ENCODE results near the gene S100A6. TPM values are rescaled to one million over a fixed set of nuclear protein-coding genes. Genes with fewer than 3 reads are reported as not detected.

The S100A6 gene
- total RNA-seq, 1 experiment from 2014 or later: 2,572 TPM

- no peaks in the 10 kb centered on the region for H3K36me3 ChIP-seq (ENCODE audit: low read depth, low read length)
- POLR2A ChIA-PET (ENCODE audit: unreplicated experiment): no interaction called here
- no peaks in the 10 kb centered on the region for H3K79me2 ChIP-seq (ENCODE audit: low read length)
- no peaks in the 10 kb centered on the region for H4K20me1 ChIP-seq (ENCODE audit: low read length)
- no peak overlapping the region for H3K9ac ChIP-seq (ENCODE audit: low read length)
- H3K27me3 ChIP-seq (ENCODE audit: low read length): no peaks in the 10 kb centered on the region
- H3K4me2 ChIP-seq (ENCODE audit: low read length): no peak overlapping the region
- TF ChIP-seq CTCF (conservative IDR thresholded peaks at IDR 0.05; ENCODE audit: low read depth, low read length): no peak
- TF ChIP-seq EZH2 (IDR thresholded peaks at IDR 0.05; ENCODE audit: low read length, unreplicated experiment): no peak
- no peak for TF ChIP-seq EZH2phosphoT487 (IDR thresholded peaks at IDR 0.05; ENCODE audit: borderline replicate concordance, low read length)
- no TSS peak for BruUV-seq (replicated peaks)
- no peak overlapping the region for H2AFZ ChIP-seq (ENCODE audit: low read length)
- CTCF ChIA-PET: no interaction called here
- no peaks in the 10 kb centered on the region; the same call in 1 of the 2 replicates for H3K4me1 ChIP-seq (ENCODE audit: insufficient read depth, low read length)
- H3F3A ChIP-seq (ENCODE audit: low read length, unreplicated experiment): no peaks in the 10 kb centered on the region
- H3K4me3 ChIP-seq (ENCODE audit: low read length): no peak overlapping the region
- no peaks in the 10 kb centered on the region for H3K9me2 ChIP-seq (replicated peaks; ENCODE audit: low read length)
- no peak for DNase-seq
- H3K9me3 ChIP-seq (ENCODE audit: low read length): no peaks in the 10 kb centered on the region
- ATAC-seq: no peak
- no peak overlapping the region for H3K27ac ChIP-seq (ENCODE audit: low read length)
- intact Hi-C loops (cut with micrococcal nuclease): no loop called here
These were observed 20.6 kb upstream of the S100A6 start for GRCh38 chr1:153556348-153556747.

- no TSS peak for BruUV-seq (replicated peaks)
- Histone ChIP-seq H2AFZ (ENCODE audit: low read length) (no peak overlapping the region), H3K4me3 (ENCODE audit: low read length) (no peak overlapping the region), H3K27me3 (ENCODE audit: low read length) (no peaks in the 10 kb centered on the region), H3K79me2 (ENCODE audit: low read length) (no peaks in the 10 kb centered on the region), H4K20me1 (ENCODE audit: low read length) (no peaks in the 10 kb centered on the region), H3K9me3 (ENCODE audit: low read length) (no peaks in the 10 kb centered on the region), H3K9ac (ENCODE audit: low read length) (no peak overlapping the region), H3K9me2 (replicated peaks; ENCODE audit: low read length) (no peaks in the 10 kb centered on the region), H3K36me3 (ENCODE audit: low read depth, low read length) (no peaks in the 10 kb centered on the region), H3F3A (ENCODE audit: low read length, unreplicated experiment) (no peaks in the 10 kb centered on the region), H3K4me2 (ENCODE audit: low read length) (no peak overlapping the region), H3K27ac (ENCODE audit: low read length) (no peak overlapping the region), H3K4me1 (ENCODE audit: insufficient read depth, low read length) (peaks cover 12% of the 10 kb centered on the region)
- TF ChIP-seq CTCF (conservative IDR thresholded peaks at IDR 0.05; ENCODE audit: low read depth, low read length): no peak
- no peak for TF ChIP-seq EZH2phosphoT487 (IDR thresholded peaks at IDR 0.05; ENCODE audit: borderline replicate concordance, low read length)
- TF ChIP-seq EZH2 (IDR thresholded peaks at IDR 0.05; ENCODE audit: low read length, unreplicated experiment): no peak
- intact Hi-C loops (cut with micrococcal nuclease): no loop called here
- DNase-seq: no peak
- no peak for ATAC-seq
- POLR2A ChIA-PET (ENCODE audit: unreplicated experiment): interaction anchor here (1.2 kb wide), 1 partner anchor 14 kb away, joined by 3 read pairs; no protein-coding TSS in a partner anchor
- CTCF ChIA-PET: no interaction called here
These were observed 18.2 kb upstream of the S100A6 start for GRCh38 chr1:153553830-153554541.

- Histone ChIP-seq H3K27ac (ENCODE audit: low read length) (no peak overlapping the region), H2AFZ (ENCODE audit: low read length) (no peak overlapping the region), H3K9ac (ENCODE audit: low read length) (no peak overlapping the region), H3K9me3 (ENCODE audit: low read length) (no peaks in the 10 kb centered on the region), H3K4me2 (ENCODE audit: low read length) (no peak overlapping the region), H3K27me3 (ENCODE audit: low read length) (no peaks in the 10 kb centered on the region), H3K4me1 (ENCODE audit: insufficient read depth, low read length) (peaks cover 21% of the 10 kb centered on the region), H3K36me3 (ENCODE audit: low read depth, low read length) (no peaks in the 10 kb centered on the region), H3K9me2 (replicated peaks; ENCODE audit: low read length) (no peaks in the 10 kb centered on the region), H3F3A (ENCODE audit: low read length, unreplicated experiment) (no peaks in the 10 kb centered on the region), H3K79me2 (ENCODE audit: low read length) (no peaks in the 10 kb centered on the region), H3K4me3 (ENCODE audit: low read length) (no peak overlapping the region), H4K20me1 (ENCODE audit: low read length) (no peaks in the 10 kb centered on the region)
- TF ChIP-seq CTCF (conservative IDR thresholded peaks at IDR 0.05; ENCODE audit: low read depth, low read length) (no peak), EZH2 (IDR thresholded peaks at IDR 0.05; ENCODE audit: low read length, unreplicated experiment) (no peak), EZH2phosphoT487 (IDR thresholded peaks at IDR 0.05; ENCODE audit: borderline replicate concordance, low read length) (no peak)
- CTCF ChIA-PET: no interaction called here
- POLR2A ChIA-PET (ENCODE audit: unreplicated experiment): interaction anchor here (1.2 kb wide), 1 partner anchor 13 kb away, joined by 3 read pairs; no protein-coding TSS in a partner anchor
- BruUV-seq (replicated peaks): no TSS peak
- intact Hi-C loops (cut with micrococcal nuclease): no loop called here
- DNase-seq (no peak), ATAC-seq (no peak)
These were observed 17.3 kb upstream of the S100A6 start for GRCh38 chr1:153553096-153553495.
